NK-92 (cell line): ENCODE results near the gene PTPRN2.
"Not testable (repeated sequence)": the region's sequence is repeated elsewhere in the genome, so short reads cannot be mapped to it uniquely, and the experiment has no call there.

Source experiments
- DNase-seq: peaks from one replicate; lab custom pipeline; 2025; ENCODE audit not compliant: unreplicated experiment; lab: John Stamatoyannopoulos, UW

PTPRN2 gene

DNA sequence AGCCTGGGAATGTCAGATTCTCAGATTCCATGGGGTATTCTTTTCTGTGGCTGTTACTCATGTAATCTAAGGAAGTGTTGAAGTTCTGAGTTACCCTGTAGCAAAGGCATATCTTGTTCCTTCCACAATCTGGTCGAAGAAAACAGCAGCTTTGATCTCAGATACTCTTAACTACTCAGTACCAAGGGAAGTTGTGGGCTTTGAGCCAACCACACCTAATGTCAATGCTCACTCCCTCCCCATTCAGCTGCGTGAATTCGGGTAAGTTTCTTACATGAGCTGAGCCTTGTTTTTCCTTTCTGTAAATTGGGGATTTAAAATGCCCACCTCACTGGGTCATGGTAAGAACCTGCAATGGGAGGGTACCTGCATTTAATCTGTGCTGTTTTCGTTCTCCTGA lies 52.5 kb downstream of the PTPRN2 start:
- DNase-seq = no peak

DNA sequence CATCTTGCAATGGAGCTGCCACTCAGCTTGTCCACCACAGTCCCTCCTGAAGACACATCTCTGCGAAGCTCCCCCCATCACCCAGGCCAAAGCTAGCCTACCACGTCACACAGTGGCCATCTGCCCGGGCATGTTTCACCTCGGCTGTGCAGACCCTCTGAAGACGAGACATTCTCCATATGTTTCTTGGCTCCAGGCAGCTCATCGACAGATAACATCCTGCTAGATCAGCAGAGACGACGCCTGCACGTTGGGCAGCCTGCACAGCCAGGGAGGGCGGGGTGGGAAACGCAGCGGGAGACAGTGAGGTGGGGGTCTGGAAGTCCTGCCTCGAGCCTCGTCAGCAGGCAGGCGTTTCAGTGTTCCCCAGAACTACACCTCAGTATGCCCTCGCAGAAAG lies 53.0 kb downstream of the PTPRN2 start:
- DNase-seq = no peak

DNA sequence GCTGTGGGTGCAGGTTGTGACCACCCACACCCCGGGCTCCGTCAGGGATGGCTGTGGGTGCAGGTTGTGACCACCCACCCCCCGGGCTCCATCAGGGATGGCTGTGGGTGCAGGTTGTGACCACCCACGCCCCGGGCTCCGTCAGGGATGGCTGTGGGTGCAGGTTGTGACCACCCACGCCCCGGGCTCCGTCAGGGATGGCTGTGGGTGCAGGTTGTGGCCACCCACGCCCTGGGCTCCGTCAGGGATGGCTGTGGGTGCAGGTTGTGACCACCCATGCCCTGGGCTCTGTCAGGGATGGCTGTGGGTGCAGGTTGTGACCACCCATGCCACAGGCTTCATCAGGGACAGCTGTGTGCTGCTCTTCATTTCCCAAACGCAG lies 53.5 kb downstream of the PTPRN2 start:
- not testable (repeated sequence) for DNase-seq

DNA sequence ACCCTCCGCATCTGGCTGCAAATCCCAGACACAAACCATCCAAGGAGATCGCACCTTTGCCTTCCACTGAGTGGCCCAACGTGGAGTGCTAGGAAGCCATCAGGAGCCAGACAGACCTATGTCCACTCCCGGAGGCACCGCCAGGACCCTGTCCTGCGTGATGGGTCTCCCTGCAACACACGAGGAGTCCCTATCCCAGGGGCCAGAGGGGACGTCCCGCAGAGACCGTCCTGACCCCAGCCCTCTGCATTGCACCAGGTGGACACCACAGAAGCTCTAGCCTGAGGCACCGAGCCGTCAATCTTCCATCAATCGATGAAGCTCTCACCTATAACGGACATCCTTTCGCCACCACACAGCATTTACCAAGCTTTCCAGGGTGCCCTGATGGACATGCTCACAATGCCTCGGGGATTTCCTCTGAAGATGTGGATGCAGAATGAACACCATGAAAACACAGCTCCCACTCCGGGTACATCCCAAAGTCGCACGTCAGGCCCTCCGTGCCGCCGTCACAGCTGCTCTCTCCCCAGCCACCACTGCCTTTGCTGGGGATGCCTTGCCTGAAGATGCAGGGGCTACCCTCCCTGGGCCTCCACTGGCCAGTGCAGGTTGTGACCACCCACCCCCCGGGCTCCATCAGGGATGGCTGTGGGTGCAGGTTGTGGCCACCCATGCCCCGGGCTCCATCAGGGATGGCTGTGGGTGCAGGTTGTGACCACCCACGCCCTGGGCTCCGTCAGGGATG lies 54.1 kb downstream of the PTPRN2 start:
- DNase-seq = no peak

DNA sequence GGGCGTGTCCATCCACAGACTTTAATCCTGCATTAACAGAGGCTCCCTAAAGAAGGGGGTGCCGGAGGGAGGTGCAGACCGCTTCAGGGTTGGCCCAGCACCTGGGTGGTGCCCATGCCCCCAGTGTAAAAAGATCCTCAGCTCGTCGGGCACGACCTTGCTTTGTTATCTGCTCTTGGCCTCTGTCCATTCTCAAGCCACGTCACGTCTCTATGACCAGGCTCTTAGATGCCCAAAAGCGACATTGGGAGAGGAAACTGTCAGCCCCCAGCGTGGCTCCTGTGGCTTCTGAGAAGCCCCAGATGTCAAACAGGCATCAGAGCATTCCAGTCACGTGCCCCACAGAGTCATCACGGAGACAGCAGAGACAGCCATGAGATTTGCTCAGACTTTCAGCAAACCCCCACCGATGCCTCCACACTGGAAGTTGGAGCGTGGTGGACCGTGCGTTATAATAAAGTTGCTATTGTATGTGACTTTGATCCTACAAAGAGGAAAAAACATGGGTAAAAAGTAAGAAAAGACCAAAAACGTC lies 55.5 kb downstream of the PTPRN2 start:
- no peak for DNase-seq

DNA sequence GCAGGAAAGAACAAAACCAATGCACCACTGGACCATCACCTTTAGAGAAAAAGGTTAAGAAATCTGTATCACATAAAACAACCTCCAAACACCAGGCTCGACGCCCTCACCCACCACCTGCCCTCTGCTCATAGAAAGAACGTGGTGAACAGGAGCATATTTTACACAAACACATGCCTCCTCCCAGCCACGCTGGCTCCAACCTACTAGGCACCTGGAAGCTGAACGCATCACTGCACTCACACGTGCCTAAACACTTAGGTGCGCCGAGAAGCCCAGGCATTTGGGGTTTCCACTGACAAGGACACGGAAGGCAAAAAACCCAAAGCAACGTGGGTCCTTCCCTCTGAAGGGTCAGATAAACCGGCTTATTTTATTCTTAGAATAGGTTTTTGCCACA lies 56.0 kb downstream of the PTPRN2 start:
- no peak for DNase-seq

DNA sequence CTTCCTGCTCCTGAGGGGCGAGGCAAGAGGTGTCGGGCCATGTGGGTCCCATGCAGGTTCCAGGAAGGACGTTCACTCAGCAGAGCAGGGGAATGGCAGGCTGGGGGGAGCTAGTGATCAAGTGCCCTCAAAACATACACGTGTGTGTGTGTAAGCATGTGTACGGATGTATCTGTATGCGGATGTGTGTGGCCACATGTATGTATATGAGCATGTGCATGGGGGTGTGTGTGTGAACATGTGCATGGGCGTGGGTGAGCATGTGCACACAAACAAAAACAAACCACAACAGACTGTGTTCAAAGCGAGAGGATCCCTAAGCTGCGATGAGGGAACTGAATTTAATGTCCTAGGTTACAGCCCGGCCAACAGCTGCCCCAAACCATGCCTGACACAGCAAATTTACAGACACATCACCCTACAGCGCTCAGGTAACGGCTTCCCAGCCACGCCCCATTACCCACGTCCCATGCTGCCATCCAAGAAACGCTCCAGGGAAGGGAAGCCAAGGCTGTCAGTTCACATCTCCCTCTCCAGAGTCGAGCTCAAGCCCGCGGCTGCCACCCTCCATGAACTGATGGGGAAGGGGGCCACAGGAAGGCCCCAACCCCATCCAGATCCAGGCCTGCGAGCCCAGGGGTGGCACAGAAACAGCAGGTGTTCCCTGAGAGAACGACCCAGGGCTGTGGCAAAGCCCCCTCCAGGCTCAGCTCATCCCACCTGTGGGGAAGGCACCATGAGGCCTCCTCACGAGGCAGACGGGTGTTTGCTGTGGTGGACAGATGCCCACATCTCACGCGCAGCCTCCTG lies 56.6 kb downstream of the PTPRN2 start:
- DNase-seq = no peak

DNA sequence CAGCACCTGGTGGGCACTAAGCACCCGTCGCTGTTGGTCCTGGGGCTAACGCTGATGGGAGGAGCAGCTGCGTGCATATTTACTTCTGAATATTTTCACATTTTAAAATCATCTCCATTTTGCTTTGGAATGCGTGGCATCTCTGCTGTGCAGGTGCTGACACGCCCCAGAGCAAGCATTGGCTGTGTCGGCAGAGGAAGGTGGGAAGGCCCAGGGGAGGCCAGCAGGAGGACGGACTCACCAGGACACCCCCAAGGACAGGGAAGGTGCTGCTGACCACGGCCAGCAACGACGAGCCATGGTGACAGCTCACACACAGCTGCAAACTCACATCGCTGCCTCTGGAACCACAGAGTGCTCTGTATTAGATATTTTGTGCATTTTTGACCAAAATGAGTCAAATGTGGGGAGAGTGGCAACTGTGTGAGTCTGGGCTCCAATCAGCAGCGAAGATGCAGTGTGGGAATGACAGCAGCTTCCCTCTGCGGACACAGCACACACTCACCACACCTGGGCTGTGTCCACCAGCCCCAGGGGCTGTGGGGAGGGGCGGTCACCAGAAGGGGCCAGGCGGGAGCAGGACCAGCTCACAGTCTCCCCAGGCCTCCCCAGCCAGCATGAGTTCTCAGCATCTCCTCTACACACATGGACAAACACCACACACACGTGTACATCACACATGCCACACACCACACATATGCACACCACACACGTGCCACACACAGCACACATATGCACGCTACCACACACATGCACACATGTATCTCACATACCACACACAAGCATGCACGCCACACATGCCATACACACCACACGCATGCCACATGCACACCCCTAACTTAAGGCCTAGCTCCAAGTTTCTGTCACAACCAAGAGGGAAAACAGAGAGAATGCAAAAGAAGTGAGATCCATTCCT lies 58.2 kb downstream of the PTPRN2 start:
- DNase-seq = no peak

DNA sequence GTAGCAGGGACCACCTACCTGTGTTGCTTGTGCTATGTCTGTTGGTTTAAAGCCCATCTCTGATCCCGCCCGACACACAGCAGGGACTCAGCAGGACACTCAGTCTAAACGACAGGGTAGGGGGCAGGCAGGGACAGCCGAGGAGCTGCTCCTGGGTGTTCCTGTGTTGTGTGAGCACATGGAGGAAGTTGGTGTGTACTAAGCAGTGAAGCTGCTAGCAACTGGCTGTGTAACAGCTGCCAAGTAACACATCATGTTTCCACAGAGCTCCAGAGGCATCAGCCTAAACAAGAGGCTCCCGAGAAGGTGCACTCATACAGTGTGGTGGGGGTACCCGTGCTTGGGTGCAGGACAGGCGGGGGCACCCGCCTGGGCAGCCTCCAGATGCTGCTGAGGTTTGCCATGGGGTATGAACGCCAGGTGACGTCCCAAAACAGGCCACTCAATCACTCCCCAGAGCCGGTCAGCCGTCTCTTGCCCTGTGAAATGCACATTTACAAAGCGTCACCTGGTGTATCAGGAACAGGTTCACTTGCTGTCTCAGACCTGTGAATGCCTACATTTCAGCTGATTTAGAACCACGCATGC lies 59.6 kb downstream of the PTPRN2 start:
- no peak for DNase-seq

DNA sequence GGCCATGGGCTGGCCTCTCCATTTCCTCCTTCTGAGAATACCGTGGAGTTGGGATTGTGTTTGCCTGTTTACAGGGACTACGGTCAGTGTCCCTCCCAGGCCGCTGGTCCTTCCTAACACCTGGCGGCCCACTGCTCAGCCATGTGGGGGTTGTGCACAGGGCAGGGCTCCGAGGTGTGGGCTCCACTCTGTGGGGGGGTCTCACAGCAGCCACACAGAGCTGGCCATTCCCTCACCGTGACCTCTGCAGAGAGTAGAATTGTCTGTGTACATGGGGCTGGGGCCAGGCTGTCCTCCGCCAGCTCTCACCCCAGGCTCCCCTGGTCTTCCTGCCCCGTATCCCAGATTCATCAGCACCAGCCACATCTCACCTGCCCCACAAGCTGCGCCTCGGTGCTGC lies 60.1 kb downstream of the PTPRN2 start:
- no peak for DNase-seq

DNA sequence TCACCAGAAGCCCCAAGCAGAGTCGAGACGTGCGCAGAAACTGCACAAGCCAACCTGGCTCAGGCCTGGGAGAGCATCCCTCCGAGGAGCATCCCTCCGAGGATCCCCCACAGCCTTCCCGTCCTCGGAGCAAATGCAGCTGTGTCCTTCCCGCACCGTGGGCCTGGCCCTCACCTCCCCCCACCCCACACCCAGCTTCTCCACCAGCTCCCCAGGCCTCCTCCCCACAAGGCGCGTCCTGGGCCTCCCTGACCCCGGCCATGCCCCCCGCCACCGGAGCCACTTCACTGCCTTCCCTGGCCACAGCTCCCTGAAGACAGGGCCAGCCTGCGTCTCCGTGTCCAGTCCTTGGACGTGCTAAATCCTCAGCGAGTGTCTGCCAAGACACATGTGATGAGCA lies 60.6 kb downstream of the PTPRN2 start:
- DNase-seq = no peak

DNA sequence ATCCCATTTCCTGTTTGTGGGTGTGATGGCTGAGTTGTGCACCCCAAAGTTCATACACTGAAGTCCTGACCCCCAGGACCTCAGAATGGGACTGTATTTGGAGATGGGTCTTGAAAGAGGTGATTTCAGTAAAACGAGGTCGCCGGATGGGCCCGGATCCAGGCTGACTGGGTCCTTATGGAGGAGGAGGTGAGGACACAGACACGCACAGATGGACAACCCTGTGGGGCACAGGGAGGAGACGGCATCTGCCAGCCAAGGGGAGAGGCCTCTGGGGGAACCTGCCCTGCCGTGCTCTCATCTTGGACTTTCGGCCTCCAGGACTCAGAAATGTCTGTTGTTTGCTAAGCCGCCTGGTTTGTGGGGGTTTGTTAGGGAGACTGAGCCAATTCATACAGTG lies 61.1 kb downstream of the PTPRN2 start:
- no peak for DNase-seq

DNA sequence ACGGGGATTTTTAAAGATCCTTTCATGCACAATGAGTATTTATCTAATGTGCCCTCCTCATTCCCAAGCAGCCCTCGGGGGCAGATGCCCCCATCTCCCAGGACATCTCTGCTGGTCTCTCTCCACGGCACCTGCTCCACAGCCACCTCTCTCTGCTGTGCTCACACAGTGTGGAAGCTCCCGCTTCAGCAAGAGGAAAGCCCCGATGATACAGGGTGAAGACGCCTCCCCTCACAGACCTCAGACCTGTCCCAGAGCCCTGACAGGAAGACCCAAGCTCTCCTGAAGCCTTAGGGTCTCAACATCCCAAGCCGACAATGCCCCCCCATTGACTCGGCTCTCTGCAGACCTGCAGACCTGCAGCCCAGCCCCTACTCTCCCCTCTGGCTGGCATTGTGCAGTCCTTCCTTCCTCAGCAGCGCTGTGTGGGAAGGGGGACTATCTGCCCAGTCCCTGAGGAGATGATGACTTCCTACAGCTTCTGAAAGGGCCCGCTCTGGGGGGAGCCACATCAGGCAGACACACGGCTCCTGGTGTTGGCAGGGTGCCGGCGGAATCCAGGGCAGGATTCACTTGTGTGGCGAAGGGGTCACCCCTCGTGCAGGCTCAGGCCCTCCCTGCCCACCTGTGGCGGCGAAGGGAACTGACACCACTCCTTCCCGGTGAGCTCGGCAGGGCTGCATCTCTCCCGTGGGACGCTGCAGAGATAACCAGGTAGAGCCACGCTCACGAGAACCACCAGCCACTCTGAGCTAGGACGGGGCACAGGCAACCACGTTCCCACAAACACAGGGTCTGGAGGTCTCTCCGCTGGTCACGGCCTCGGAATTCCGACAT lies 61.8 kb downstream of the PTPRN2 start:
- DNase-seq = no peak

DNA sequence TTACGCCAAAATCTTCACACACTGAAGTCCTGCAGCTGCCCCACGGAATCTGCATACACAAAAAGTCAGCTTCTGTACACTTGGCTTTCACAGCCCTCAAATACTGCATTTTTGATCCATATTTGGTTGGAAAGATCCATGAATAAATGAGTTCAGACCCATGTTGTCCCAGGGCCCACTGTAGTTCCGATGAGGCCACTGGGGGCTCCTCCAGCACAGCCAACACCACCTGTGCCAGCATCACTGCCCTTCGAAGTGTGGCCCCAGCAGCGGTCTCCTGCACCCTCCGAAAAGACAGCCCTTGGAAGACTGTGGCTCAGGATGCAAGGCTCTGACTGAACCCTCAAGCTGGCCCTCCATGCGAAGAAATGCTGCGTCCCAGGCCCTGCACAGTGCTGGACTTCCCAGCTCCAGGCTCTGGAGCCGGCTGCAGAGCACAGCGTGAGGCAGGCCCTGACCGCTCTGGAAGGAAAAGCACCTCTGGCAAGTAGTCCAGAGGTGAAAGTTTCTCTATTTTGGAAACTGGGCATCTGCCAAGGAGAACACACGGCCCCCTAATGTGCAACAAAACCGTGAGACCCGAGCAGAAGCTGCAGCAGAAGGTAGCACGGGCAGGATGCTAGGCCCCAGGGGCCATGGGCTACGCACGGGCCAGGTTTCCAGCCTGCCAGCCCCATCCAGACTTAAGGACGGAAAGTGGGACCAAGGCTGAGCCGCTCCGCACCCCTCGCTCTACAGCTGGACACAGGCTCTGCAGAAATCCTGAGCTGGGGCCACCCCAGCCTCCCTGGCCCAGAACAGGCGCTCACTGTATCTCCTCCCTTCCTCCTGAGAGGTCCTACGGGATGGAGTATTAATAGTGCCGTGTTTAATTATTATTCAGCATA lies 62.6 kb downstream of the PTPRN2 start:
- no peak for DNase-seq

DNA sequence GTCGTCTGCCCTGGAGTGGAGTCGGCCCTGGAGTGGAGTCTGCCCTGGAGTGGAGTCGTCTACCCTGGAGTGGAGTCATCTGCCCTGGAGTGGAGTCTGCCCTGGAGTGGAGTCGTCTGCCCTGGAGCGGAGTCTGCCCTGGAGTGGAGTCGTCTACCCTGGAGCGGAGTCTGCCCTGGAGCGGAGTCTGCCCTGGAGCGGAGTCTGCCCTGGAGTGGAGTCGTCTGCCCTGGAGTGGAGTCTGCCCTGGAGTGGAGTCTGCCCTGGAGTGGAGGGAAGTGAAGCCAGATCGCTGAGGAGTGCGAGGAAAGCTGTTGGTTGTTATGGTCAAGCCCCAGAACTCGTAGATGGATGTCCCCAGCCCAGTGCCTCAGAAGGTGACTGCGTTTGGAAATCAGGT lies 63.3 kb downstream of the PTPRN2 start:
- not testable (repeated sequence) for DNase-seq

DNA sequence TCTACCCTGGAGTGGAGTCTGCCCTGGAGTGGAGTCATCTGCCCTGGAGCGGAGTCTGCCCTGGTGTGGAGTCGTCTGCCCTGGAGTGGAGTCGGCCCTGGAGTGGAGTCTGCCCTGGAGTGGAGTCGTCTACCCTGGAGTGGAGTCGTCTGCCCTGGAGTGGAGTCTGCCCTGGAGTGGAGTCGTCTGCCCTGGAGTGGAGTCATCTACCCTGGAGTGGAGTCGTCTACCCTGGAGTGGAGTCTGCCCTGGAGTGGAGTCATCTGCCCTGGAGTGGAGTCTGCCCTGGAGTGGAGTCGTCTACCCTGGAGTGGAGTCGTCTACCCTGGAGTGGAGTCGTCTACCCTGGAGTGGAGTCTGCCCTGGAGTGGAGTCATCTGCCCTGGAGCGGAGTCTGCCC lies 63.7 kb downstream of the PTPRN2 start:
- DNase-seq = not testable (repeated sequence)

DNA sequence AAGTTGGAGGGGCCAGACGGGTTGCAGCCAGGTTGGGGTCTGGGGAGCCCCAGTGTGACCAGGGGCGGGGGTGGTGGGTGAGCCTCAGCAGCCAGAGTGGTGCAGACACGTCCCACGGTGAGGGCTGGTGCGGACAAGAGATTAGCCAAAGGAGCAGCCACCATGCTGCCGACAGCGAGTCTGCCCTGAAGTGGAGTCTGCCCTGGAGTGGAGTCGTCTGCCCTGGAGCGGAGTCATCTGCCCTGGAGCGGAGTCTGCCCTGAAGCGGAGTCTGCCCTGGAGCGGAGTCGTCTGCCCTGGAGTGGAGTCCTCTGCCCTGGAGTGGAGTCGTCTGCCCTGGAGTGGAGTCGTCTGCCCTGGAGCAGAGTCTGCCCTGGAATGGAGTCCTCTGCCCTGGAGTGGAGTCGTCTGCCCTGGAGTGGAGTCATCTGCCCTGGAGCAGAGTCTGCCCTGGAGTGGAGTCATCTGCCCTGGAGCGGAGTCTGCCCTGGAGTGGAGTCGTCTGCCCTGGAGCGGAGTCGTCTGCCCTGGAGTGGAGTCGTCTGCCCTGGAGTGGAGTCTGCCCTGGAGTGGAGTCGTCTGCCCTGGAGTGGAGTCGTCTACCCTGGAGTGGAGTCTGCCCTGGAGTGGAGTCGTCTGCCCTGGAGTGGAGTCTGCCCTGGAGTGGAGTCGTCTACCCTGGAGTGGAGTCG lies 64.3 kb downstream of the PTPRN2 start:
- not testable (repeated sequence) for DNase-seq

DNA sequence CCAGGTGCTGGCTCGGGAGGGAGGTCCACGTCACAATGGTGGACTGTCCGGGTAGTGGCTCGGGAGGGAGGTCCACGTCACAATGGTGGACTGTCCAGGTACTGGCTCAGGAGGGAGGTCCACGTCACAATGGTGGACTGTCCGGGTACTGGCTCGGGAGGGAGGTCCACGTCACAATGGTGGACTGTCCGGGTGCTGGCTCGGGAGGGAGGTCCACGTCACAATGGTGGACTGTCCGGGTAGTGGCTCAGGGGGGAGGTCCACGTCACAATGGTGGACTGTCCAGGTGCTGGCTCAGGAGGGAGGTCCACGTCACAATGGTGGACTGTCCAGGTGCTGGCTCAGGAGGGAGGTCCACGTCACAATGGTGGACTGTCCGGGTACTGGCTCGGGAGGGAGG lies 65.8 kb downstream of the PTPRN2 start:
- not testable (repeated sequence) for DNase-seq
